SK-N-SH treated with all-trans-retinoic acid at 6 μM for 48 hours (cell line): ENCODE measurements around the gene C2orf81.

Experiments used
- ARNTL ChIP-seq: fragments of 450-650 bp; formaldehyde crosslinking; IDR thresholded peaks from 2 replicates; pipeline ENCODE4 v1.5.0; 2020; ENCODE audit warnings: low read depth, mild to moderate bottlenecking, moderate library complexity, borderline replicate concordance
- ESRRG ChIP-seq: fragments of 250-450 bp; sonication (Bioruptor Pico); IDR thresholded peaks from 2 replicates; pipeline ENCODE4 v1.6.1; 2021; ENCODE audit warnings: mild to moderate bottlenecking
- OSR1 ChIP-seq: fragments of 250-450 bp; sonication (Bioruptor Pico); IDR thresholded peaks from 2 replicates; pipeline ENCODE4 v1.8.0; 2022; ENCODE audit warnings: moderate library complexity, mild to moderate bottlenecking, inconsistent platforms
- PPARA ChIP-seq: fragments of 250-450 bp; sonication (Bioruptor Pico); IDR thresholded peaks from 2 replicates; pipeline ENCODE4 v1.5.0; 2020; ENCODE audit warnings: mild to moderate bottlenecking, borderline replicate concordance
- RARB ChIP-seq: fragments of 250-450 bp; sonication (Bioruptor Pico); IDR thresholded peaks from 2 replicates; pipeline ENCODE4 v1.8.0; 2021; ENCODE audit warnings: mild to moderate bottlenecking, moderate library complexity
- TOX ChIP-seq: fragments of 250-450 bp; sonication (Bioruptor Pico); IDR thresholded peaks from 2 replicates; pipeline ENCODE4 v1.8.0; 2021; ENCODE audit warnings: mild to moderate bottlenecking, moderate library complexity, borderline replicate concordance
- ZFP3 ChIP-seq: fragments of 250-450 bp; sonication (Bioruptor Pico); IDR thresholded peaks from 2 replicates; pipeline ENCODE4 v1.5.0; 2020; ENCODE audit warnings: mild to moderate bottlenecking, moderate library complexity
- ZFP30 ChIP-seq: fragments of 450-650 bp; formaldehyde crosslinking; IDR thresholded peaks from 2 replicates; pipeline ENCODE4 v1.5.0; 2022; ENCODE audit warnings: mild to moderate bottlenecking, moderate library complexity
- ZNF565 ChIP-seq: fragments of 450-650 bp; formaldehyde crosslinking; conservative IDR thresholded peaks from 2 replicates; pipeline ENCODE4 v1.5.0; 2020; ENCODE audit warnings: low read depth, mild to moderate bottlenecking, moderate library complexity
- TF ChIP-seq, protein P1 (sequence below): fragments of 250-450 bp; sonication (Bioruptor Pico); IDR thresholded peaks from 2 replicates; pipeline ENCODE4 v1.8.0; 2020; ENCODE audit warnings: mild to moderate bottlenecking, moderate library complexity, borderline replicate concordance
- TF ChIP-seq, protein P2 (sequence below): fragments of 250-450 bp; sonication (Bioruptor Pico); IDR thresholded peaks from 2 replicates; pipeline ENCODE4 v1.5.0; 2020; ENCODE audit warnings: mild to moderate bottlenecking, moderate library complexity
- TF ChIP-seq, protein P3 (sequence below): fragments of 250-450 bp; sonication (Bioruptor Pico); IDR thresholded peaks from 2 replicates; pipeline ENCODE4 v1.8.0; 2021; ENCODE audit warnings: low read depth, mild to moderate bottlenecking, moderate library complexity, borderline replicate concordance
- TF ChIP-seq, protein P4 (sequence below): fragments of 250-450 bp; sonication (Bioruptor Pico); IDR thresholded peaks from 2 replicates; pipeline ENCODE4 v1.5.1; 2020; ENCODE audit warnings: low read depth, mild to moderate bottlenecking, moderate library complexity

DNA sequence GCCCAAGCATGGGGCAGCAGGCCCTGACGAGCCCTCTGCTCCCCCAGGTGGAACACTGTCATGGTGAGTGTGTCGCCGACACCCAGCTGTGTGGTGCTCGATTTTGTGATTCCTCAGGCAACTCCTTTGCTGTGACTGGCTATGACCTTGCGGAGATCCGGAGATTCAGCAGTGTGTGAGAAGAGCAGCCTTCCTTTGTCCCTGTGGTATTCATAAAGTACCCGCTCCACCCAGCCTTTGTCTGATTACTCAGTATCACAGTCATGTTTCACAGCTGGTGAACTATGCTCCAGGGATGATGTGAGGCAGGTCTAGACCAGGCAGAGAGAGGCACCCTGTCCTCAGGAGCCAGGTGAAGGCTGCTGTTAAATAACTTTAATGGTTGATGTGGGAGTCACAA, 4.1 kb upstream of the C2orf81 start:
- TF ChIP-seq ZNF565 (CRISPR knock-in tag) (no peak), TOX (CRISPR knock-in tag) (no peak), ESRRG (no peak), ZFP30 (CRISPR knock-in tag) (no peak), OSR1 (no peak), RARB (no peak), ARNTL (no peak), PPARA (CRISPR knock-in tag) (no peak), ZFP3 (CRISPR knock-in tag) (no peak)
- TF ChIP-seq, protein P1, sequence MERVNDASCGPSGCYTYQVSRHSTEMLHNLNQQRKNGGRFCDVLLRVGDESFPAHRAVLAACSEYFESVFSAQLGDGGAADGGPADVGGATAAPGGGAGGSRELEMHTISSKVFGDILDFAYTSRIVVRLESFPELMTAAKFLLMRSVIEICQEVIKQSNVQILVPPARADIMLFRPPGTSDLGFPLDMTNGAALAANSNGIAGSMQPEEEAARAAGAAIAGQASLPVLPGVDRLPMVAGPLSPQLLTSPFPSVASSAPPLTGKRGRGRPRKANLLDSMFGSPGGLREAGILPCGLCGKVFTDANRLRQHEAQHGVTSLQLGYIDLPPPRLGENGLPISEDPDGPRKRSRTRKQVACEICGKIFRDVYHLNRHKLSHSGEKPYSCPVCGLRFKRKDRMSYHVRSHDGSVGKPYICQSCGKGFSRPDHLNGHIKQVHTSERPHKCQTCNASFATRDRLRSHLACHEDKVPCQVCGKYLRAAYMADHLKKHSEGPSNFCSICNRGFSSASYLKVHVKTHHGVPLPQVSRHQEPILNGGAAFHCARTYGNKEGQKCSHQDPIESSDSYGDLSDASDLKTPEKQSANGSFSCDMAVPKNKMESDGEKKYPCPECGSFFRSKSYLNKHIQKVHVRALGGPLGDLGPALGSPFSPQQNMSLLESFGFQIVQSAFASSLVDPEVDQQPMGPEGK, result no peak
- TF ChIP-seq, protein P2, sequence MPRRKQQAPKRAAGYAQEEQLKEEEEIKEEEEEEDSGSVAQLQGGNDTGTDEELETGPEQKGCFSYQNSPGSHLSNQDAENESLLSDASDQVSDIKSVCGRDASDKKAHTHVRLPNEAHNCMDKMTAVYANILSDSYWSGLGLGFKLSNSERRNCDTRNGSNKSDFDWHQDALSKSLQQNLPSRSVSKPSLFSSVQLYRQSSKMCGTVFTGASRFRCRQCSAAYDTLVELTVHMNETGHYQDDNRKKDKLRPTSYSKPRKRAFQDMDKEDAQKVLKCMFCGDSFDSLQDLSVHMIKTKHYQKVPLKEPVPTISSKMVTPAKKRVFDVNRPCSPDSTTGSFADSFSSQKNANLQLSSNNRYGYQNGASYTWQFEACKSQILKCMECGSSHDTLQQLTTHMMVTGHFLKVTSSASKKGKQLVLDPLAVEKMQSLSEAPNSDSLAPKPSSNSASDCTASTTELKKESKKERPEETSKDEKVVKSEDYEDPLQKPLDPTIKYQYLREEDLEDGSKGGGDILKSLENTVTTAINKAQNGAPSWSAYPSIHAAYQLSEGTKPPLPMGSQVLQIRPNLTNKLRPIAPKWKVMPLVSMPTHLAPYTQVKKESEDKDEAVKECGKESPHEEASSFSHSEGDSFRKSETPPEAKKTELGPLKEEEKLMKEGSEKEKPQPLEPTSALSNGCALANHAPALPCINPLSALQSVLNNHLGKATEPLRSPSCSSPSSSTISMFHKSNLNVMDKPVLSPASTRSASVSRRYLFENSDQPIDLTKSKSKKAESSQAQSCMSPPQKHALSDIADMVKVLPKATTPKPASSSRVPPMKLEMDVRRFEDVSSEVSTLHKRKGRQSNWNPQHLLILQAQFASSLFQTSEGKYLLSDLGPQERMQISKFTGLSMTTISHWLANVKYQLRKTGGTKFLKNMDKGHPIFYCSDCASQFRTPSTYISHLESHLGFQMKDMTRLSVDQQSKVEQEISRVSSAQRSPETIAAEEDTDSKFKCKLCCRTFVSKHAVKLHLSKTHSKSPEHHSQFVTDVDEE (CRISPR knock-in tag), result no peak
- TF ChIP-seq, protein P3, sequence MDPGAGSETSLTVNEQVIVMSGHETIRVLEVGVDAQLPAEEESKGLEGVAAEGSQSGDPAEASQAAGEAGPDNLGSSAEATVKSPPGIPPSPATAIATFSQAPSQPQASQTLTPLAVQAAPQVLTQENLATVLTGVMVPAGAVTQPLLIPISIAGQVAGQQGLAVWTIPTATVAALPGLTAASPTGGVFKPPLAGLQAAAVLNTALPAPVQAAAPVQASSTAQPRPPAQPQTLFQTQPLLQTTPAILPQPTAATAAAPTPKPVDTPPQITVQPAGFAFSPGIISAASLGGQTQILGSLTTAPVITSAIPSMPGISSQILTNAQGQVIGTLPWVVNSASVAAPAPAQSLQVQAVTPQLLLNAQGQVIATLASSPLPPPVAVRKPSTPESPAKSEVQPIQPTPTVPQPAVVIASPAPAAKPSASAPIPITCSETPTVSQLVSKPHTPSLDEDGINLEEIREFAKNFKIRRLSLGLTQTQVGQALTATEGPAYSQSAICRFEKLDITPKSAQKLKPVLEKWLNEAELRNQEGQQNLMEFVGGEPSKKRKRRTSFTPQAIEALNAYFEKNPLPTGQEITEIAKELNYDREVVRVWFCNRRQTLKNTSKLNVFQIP (CRISPR knock-in tag), result no peak
- TF ChIP-seq, protein P4, sequence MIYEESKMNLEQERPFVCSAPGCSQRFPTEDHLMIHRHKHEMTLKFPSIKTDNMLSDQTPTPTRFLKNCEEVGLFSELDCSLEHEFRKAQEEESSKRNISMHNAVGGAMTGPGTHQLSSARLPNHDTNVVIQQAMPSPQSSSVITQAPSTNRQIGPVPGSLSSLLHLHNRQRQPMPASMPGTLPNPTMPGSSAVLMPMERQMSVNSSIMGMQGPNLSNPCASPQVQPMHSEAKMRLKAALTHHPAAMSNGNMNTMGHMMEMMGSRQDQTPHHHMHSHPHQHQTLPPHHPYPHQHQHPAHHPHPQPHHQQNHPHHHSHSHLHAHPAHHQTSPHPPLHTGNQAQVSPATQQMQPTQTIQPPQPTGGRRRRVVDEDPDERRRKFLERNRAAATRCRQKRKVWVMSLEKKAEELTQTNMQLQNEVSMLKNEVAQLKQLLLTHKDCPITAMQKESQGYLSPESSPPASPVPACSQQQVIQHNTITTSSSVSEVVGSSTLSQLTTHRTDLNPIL (CRISPR knock-in tag), result no peak
